ENCODE measurements around the gene APBA1.

GRCh38 chr9:69499407-69499806 lies 172.8 kb downstream of the APBA1 start:
- TF ChIP-seq CTCF (IDR thresholded peaks at IDR 0.05) (no peak), EZH2 (IDR thresholded peaks at IDR 0.05; ENCODE audit: borderline replicate concordance, insufficient read depth, low read depth, low read length, poor library complexity, severe bottlenecking) (no peak)

Data from B cell (primary cell).